ENCODE results near the gene C3orf20.
A peak's percentile ranks its signal among the peaks of the same experiment; 100 is the strongest.
"Not testable (repeated sequence)": the region's sequence is repeated elsewhere in the genome, so short reads cannot be mapped to it uniquely, and the experiment has no call there.

The C3orf20 gene

DNA sequence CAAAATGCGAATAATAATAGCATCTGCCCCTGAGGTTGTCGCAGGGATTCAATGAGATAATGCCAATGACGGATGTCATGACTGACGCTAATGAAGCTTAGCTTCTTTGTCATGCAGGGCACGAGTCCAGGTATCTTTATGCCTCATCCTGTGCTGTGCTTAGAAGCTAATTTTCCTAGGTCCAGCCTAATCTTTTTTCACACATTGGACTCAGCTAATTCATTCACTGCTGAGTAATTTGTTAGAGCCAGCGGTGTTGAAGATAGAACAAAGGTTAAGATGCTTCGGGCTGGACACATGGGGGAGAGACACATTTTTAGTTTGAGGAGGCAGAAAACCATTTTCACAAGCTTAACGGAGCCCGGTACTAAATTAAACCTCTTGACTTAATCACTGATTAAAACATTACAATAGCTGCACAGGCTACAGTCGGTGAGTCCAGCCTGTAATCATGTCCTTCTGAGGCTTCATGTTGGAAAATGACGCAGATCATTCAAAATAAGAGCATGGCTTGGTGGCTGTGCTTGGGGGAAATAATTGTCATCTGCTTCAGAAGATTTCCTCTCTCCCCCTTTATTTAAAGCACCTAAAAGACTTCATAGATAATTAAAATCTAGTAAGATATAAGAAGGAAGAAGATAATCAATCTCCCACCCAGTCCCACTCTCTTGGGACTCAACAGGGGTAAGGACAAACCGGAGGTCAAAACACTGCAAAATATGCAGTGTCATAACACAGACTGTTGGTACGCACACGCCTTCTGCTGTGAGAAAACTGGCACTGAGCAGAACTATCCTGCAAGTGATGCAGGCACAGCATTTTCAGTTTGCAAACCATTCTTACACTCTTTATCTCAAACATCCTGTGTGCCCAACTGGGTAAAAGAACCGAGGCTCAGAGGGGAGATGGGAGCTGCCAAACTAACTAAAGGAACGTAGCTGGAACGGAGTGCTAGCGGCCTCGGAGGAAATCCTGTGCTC lies 26.7 kb upstream of the C3orf20 start:
- no peak overlapping the region for H3K4me3 ChIP-seq (ENCODE audit: low read depth, low read length)
- DNase-seq (ENCODE audit: low read depth), result no peak

DNA sequence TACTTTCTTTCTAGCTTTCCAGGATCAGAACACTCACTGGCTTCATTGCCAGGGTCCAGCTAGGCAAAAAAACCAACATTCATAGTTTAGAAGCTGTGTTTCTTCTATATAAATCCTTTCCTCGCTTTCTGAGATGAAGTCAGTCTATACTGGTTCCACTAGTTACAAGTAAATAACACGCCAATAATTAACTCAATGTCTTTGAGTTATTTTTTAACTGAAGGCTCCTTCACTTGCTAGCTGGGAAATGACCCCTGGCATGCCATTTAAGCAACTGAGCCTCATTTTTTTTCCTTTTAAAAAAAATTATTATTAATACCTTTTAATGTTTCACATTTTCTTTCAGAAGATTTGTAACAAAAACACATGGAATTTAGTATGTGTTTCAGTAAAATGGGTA lies 25.5 kb upstream of the C3orf20 start:
- DNase-seq (ENCODE audit: low read depth), result no peak
- no peak overlapping the region for H3K4me3 ChIP-seq (ENCODE audit: low read depth, low read length)

DNA sequence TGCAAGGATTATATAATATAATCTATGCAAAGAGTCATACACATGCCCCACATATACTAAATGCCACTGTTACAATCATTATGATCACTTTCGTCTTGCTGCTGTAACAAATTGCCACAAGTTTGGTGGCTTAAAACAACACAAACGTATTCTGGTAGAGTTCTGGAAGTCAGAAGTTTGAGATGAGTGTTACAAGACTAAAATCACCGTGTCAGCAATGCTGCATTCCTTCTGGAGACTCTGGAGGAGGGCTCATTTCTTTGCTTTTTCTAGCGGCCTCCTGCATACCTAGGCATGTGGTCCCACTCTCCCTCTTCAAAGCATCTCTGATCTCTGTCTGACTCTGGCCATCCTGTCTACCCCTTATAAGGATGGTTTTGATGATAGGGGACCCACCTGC lies 24.7 kb upstream of the C3orf20 start:
- DNase-seq (ENCODE audit: low read depth), result no peak
- no peak overlapping the region for H3K4me3 ChIP-seq (ENCODE audit: low read depth, low read length)

DNA sequence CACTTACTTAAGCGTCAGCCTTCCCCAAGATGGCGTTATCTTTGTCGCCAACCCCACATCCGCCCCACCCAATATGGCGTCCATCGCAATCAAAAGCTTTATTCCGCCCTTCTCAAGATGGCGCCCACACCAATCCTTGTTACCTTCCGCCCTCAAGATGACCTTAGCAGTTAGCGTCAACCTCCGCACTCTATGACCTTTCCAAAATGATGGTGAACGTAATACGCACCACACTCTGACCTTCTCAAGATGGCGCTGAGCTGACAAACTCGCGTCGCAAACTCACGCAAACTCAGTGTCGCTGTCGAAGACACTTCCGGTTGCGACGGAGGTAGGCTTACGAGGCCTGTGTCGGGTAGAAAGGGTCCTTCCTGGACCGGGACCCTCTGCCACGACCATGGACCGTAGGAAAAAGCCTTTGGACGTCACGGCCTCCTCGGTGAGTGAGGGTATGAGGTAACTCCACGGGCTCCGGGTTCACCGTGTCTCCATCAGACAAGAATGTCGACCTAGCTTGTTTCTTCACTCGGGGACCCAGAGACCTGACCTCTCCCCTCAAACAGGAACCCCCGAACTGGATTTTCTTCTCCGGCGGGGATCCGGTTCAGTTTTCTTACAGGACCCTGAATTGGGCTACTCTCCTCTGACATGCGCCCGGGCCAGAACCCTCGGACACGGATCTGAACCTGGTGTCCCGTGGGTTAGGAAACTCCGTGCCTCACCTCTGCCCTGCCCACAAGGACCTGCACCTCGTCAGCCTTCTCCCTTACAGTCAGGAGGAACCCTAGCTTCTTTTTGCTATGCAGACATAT lies 23.3 kb upstream of the C3orf20 start, which contains the start of gene CCDC174:
Gene CCDC174, plus strand, starts transcription at position 323 of the 812 bp plus-strand sequence. Its CDS starts 75 bp downstream, at position 398.
- peak within 1 kb of the TSS; percentile 91 for H3K4me3 ChIP-seq (ENCODE audit: low read depth, low read length)

DNA sequence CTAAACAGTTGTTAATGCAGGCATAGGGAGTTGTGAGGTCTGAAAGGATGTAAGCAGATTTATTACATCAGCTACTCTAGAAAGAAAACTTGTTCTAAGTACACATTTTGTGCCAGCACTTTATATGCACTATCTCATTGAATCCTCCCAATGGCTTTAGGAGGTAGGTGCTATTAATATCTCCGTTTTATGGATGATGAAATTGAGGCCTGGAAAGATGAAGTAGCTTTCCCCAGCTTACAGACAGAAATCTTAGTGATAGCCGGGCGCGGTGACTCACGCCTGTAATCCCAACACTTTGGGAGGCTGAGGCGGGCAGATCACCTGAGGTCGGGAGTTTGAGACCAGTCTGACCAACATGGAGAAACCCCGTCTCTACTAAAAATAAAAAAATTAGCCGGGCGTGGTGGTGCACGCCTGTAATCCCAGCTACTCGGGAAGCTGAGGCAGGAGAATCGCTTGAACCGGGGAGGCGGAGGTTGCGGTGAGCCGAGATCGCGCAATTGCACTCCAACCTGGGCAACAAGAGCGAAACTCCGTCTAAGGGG lies 22.5 kb upstream of the C3orf20 start:
- not testable (repeated sequence) for DNase-seq (ENCODE audit: low read depth)
- peak overlapping the region; percentile 91 for H3K4me3 ChIP-seq (ENCODE audit: low read depth, low read length)

More for the DNA sequence above, 23.3 kb upstream of the C3orf20 start, which contains the start of gene CCDC174:
- DNase-seq (ENCODE audit: low read depth), result peak; percentile 91

DNA sequence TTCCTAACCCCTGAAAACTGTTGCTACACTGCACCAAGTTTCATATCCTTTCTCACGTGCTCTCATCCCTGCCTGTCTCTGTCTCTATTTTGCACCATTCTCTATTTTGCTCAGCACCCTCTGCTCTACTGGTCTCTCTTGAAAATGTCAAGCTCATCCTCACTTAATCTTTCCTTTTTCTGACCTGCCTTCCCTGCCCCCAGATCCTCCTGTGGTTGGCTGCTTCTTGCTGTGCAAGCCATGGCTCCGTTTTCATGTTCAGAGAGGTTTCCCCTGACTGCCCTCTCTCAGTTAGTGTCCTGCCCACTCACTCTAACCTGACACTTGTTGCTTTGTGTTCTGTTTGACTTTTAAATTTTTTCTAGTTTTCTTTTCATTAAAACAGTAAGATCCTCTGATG lies 17.4 kb upstream of the C3orf20 start:
- no peak overlapping the region for H3K4me3 ChIP-seq (ENCODE audit: low read depth, low read length)
- DNase-seq (ENCODE audit: low read depth), result no peak

DNA sequence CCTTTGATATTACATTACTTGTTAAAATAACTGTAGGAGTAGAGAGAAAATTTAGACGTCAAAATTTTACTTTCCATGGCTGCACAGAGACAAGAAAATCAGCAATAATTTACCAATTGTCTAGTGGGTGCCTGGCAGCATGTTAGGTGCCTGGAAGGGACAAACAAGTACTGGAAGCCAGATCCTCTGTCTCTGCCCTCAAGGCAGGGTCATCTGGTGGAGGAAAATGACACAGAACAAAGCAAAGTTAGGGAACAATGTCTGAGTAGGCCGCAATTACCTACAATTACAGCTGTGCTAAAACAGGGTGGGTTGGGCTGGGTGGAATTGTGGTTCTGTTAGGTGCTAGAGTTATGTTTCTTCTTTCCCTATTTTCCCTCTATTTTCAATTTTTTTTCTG lies 16.0 kb upstream of the C3orf20 start:
- no peak overlapping the region for H3K4me3 ChIP-seq (ENCODE audit: low read depth, low read length)
- no peak for DNase-seq (ENCODE audit: low read depth)

DNA sequence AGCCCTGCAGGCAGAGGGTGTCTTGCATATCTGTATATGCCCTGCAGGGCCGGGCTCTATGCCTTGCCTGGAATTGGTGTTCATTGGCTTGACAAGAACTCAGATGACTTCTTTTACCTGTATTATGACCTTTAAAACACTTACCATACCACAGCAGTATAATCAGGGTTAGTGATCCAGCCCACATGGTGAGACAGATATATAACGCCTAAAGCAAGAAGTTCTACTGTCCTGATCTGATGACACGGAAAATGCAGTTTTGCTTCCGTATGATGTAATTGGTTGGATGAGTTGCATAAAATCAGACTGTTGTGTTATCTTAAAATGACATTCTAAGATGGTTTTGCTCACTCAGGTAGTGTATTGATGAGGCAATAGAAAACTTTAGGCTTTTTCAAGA lies 14.0 kb upstream of the C3orf20 start:
- no peak for DNase-seq (ENCODE audit: low read depth)
- no peak overlapping the region for H3K4me3 ChIP-seq (ENCODE audit: low read depth, low read length)

DNA sequence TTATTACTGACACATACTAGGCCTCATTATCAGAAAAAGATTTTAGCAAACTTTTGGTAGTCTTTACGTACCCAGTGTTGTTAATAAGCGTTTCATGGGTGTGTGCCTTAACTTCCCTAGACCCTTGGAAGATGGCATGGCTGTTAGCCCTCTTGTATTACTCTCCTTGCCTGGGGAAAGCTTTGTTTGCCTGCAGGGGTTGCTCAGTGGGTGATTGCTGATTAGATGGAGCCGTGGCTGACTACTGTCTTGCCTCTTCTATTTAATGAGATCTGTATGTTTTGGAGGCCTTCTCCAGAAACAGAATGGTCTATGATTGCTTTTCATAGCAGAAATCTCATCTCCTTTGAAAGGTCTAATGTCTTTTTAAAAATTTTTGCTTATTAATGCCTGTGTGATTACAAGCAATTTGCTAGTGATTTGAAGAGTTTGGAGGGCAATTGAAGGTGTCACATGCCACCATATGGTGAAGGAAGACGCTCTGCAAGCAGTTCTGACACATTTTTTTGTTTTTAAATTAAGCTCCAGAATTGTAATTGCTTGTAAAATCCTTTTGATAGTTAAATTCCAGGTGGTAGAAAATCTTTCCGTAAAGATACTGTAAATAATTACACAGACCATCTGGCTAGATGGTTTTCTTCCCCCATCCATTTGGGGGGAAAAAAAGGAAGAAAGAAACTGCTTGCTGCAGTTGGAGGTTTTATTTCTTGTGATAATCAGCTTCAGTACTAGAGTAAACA lies 11.4 kb upstream of the C3orf20 start:
- H3K4me3 ChIP-seq (ENCODE audit: low read depth, low read length), result no peak overlapping the region
- DNase-seq (ENCODE audit: low read depth), result no peak

DNA sequence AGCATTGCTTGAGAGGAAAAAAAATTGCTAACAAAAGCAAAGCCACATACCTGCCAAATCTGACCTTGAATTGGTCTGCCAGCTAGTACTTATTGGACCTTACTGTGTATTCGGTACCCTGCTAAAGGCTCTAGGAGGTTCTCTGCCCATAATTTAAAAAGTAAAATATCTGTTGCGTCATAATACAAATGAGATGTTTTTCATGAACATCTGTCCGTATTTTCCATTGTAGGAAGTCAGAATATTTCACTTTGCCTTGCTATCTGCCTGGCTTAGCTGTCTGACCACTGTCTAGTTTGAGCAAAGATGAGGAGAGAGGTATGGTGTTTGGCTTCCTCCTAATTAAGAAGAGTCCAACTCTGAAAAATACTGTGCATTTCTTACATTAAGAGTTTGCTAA lies 10.8 kb upstream of the C3orf20 start:
- DNase-seq (ENCODE audit: low read depth), result no peak
- H3K4me3 ChIP-seq (ENCODE audit: low read depth, low read length), result no peak overlapping the region

DNA sequence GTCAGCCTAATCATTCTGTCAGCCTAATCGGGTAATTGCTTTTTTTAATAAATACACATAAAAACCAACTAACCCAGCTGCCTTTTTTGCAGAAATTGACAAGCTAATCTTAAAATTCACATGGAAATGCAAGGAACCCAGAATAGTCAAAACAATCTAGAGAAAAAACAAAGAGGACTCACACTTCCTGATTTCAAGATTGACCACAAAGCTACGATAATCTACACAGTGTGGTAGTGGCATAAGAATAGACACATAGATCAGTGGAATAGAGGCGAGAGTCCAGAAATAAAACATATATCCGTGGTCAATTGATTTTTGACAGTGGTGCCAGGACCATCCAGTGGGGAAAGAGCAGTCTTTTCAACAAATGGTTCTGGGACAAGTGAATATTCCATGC lies 2.4 kb upstream of the C3orf20 start:
- DNase-seq (ENCODE audit: low read depth), result no peak
- no peak overlapping the region for H3K4me3 ChIP-seq (ENCODE audit: low read depth, low read length)

DNA sequence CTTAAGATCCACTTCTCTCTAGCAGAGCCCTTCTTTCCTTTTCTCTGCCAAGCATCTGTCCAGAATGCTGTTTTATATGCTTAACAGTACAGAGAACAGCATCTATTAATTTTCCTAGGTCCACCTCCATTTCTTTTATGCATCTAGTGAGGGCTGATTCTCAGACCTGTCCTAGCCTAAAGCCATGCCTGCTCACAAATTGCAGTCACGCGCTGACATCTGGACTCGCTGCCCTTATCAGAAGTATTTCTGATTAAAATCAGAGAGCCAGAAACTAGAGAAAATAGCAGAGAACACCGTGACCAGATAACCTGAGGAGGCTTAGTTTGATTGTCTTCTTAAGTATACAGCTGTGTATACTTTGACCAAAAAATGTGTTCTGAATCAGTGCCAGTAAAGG lies 1.9 kb downstream of the C3orf20 start:
- DNase-seq (ENCODE audit: low read depth), result no peak
- H3K4me3 ChIP-seq (ENCODE audit: low read depth, low read length), result no peak overlapping the region

DNA sequence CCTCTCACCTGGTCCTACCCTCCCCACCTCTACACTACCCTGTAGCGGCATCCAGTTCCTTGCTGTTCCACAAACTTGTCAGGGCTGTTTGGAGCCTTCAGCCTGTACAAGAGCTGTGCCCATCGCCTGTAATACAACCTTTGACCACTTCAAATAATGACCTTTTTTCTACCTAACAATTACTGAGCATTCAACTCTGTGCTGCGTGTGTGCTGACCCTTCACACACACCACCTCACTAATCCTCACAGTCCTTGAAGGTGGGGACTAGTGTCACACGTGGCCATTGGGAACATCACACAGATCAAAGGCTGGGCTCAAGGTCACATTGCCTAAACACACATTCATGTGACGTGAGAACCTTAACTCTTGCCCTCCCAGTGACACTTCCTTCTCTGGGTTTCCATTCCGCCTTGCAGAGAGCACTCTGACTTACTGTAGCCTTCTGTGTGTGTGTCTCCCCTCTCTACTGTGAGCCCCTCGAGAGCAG lies 3.1 kb downstream of the C3orf20 start:
- DNase-seq (ENCODE audit: low read depth), result no peak
- H3K4me3 ChIP-seq (ENCODE audit: low read depth, low read length), result no peak overlapping the region

DNA sequence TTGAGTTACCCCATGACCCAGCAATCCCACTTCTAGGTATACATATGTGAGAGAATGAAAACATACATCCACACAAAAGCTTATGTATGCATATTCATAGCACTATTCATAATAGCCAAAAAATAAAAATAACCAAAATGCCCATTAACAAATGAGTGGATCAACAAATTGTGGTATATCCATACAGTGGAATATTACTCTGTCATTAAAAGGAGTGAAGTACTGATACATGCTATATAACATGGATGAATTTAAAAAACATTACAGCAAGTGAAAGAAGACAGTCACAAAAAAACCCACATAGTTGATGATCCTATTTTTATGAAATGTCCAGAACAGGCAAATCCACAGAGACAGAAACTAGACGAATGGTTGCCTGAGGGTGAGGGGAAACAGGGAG lies 5.2 kb downstream of the C3orf20 start:
- H3K4me3 ChIP-seq (ENCODE audit: low read depth, low read length), result no peak overlapping the region
- DNase-seq (ENCODE audit: low read depth), result no peak

DNA sequence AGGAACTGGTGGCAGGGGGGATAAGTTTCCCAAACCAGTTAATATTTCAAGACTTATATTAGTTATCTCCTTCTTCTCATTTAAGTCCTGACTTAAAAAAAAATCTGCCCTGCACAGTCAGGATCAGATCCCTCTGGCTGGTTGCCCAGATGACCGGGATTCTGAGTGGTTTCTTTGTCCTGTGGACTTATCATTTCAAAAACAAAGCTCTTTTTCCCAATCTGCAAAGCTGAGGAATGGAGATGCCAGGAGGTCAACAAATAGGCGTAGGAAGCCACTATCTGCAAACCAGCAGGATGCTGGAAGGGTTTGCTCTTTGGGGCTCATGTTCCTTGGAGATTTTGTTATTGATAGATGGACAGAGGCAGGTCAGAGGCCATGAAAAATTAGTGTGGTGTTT lies 5.8 kb downstream of the C3orf20 start:
- no peak overlapping the region for H3K4me3 ChIP-seq (ENCODE audit: low read depth, low read length)
- no peak for DNase-seq (ENCODE audit: low read depth)

DNA sequence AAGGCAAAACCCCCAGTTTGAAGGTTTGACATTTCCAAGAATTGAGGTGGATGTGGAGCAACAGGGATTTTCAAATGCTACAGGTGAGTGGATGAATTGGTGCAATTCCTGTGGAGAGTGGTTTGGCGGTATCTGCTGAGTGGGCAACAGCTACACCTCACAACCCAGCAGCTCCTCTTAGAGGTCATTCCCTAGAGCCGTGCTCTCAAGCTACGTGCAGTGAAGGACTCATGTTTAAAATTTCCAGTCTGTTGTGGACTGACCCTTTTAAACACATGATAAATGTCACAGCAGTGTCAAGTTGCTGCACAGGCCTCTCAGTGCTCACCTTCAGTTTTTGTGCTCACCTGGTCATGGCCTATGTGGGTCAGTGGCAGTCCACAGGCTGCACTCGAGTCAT lies 9.5 kb downstream of the C3orf20 start:
- H3K4me3 ChIP-seq (ENCODE audit: low read depth, low read length), result no peak overlapping the region
- no peak for DNase-seq (ENCODE audit: low read depth)

DNA sequence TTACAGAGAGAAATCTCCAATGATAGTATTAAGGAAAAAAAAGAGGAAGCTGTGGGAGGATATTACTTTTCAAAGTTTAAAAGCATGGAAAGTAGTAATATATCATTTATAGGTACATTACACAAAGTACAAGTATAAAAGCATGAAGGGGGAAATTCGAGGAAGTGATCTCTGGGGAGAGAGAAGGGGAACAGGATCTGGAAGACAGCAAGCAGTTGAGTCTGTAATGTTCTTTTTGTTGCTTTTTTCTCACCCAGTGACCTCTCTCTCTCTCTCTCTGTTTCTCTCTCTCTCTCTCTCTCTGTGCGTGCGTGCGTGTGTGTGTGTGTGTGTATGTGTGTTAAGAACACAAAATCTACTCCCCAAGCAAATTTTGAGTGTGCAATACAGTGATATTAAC lies 10.2 kb downstream of the C3orf20 start:
- DNase-seq (ENCODE audit: low read depth), result no peak

DNA sequence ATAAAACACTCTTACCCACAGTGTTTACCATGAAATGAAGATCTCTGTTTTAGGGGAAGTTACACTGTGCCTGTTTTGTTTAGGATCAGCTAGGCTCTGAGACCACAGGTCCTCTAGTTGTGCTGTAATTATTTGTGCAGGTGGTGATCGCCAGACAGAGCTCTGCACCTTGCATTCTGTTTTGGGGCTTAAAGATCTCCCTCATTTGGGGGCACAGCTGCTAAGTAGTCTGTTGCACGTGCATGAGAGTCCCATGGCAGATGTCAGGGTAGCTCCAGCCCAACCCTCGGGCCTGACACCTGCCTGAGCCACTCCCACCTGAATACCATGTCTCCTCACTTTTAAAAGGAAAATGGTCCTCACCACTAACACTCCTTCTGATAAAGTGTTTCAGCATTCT lies 12.4 kb downstream of the C3orf20 start:
- DNase-seq (ENCODE audit: low read depth), result no peak
- H3K4me3 ChIP-seq (ENCODE audit: low read depth, low read length), result no peak overlapping the region

More for the DNA sequence above, 10.2 kb downstream of the C3orf20 start:
- no peak overlapping the region for H3K4me3 ChIP-seq (ENCODE audit: low read depth, low read length)

DNA sequence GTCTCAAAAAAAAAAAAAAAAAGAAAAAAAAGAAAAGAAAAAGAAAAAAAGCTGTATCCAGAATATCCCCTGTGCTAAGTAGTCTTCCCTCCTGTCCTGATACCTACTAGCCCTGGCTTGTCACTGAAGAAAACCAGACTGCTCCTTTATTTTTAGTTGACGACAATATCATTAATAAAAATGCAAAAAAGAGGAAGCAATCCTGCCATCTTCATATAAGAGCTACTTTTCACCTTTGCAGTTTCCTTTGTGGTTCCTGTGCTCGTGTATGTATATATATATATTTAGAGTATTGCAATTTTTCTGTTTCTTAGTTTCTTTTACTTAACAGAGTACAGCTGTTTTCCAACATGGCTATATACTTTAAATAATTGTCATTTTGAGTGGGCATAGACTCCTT lies 13.6 kb downstream of the C3orf20 start:
- DNase-seq (ENCODE audit: low read depth), result no peak
- H3K4me3 ChIP-seq (ENCODE audit: low read depth, low read length), result no peak overlapping the region
